Lower lobe of right lung (tissue), 2 donors: ENCODE data around the gene PNPLA7. TPM values are rescaled to one million over a fixed set of nuclear protein-coding genes. Genes with fewer than 3 reads are reported as not detected.
"Not testable (repeated sequence)": the region's sequence is repeated elsewhere in the genome, so short reads cannot be mapped to it uniquely, and the experiment has no call there.

ENCODE experiments used
- ATAC-seq, 2 donors: fragments of 200-7000 bp; cut with Tn5 transposase; one replicate each; pipeline ENCODE4 v1.9.1; 2020 to 2022; ENCODE audit warnings: mild to moderate bottlenecking in 2 of 2, moderate library complexity in 2 of 2
- DNase-seq: peaks from one replicate; pipeline ENCODE4 v3.0.0-alpha.2; 2020
- H3K27ac ChIP-seq: fragments of 200-600 bp; one replicate; pipeline ENCODE4 v1.8.0; 2022
- H3K27me3 ChIP-seq: fragments of 200-600 bp; one replicate; pipeline ENCODE4 v1.8.0; 2022; ENCODE audit warnings: low read depth
- H3K36me3 ChIP-seq: fragments of 200-600 bp; one replicate; pipeline ENCODE4 v1.8.0; 2022; ENCODE audit warnings: mild to moderate bottlenecking
- H3K4me1 ChIP-seq: fragments of 200-600 bp; one replicate; pipeline ENCODE4 v1.8.0; 2022
- H3K4me3 ChIP-seq: fragments of 200-600 bp; one replicate; pipeline ENCODE4 v1.8.0; 2022; ENCODE audit warnings: mild to moderate bottlenecking
- H3K9me3 ChIP-seq: fragments of 200-600 bp; one replicate; pipeline ENCODE4 v1.8.0; 2022
- CTCF ChIP-seq: fragments of 200-600 bp; IDR thresholded peaks from one replicate; pipeline ENCODE4 v1.8.0; 2022; ENCODE audit warnings: antibody characterized with exemption, mild to moderate bottlenecking
- intact Hi-C: fragments of 100-400 bp; cut with DNase I; formaldehyde crosslinking; loops from one replicate; pipeline ENCODE4 v1.11.0; 2022
- total RNA-seq: library from RNA; stranded (reverse); fragmentation: NEBNext Ultra II Directional; extraction: Animal tissue kit (Norgen Biotek cat#: 25700); gene quantifications from one replicate; pipeline ENCODE4 v1.2.1, GENCODE V29; 2021
- donor health status: DM: no; HTN: yes; CAD: no; lungs with severe emphysema.

Gene PNPLA7
- total RNA-seq, 1 donor from 2014 or later, result 12.2 TPM

GRCh38 chr9:137543237-137543963 lies 6.8 kb downstream of the PNPLA7 start:
- intact Hi-C loops, result no loop called here
- Histone ChIP-seq H3K4me3 (no peak overlapping the region), H3K27ac (no peak overlapping the region), H3K36me3 (peaks cover 27% of the 10 kb centered on the region), H3K27me3 (no peaks in the 10 kb centered on the region), H3K9me3 (no peaks in the 10 kb centered on the region), H3K4me1 (no peaks in the 10 kb centered on the region)
- DNase-seq, result no peak
- ATAC-seq, result no peak
- no peak for TF ChIP-seq CTCF

GRCh38 chr9:137542486-137542885 lies 7.7 kb downstream of the PNPLA7 start:
- Histone ChIP-seq H3K27me3 (no peaks in the 10 kb centered on the region), H3K27ac (no peak overlapping the region), H3K4me1 (no peaks in the 10 kb centered on the region), H3K9me3 (no peaks in the 10 kb centered on the region), H3K36me3 (peaks cover 27% of the 10 kb centered on the region), H3K4me3 (no peak overlapping the region)
- ATAC-seq (no peak), DNase-seq (no peak)
- intact Hi-C loops, result no loop called here
- TF ChIP-seq CTCF, result no peak

- H3K36me3 ChIP-seq, result peaks cover 27% of the 10 kb centered on the region
- H3K9me3 ChIP-seq, result no peaks in the 10 kb centered on the region
- no peak overlapping the region for H3K4me3 ChIP-seq
- peaks cover under 1% of the 10 kb centered on the region for H3K4me1 ChIP-seq
- intact Hi-C loops, result no loop called here
- no peaks in the 10 kb centered on the region for H3K27me3 ChIP-seq
- no peak for TF ChIP-seq CTCF
- DNase-seq, result no peak
- no peak overlapping the region for H3K27ac ChIP-seq
- ATAC-seq, result peak in 1 of 2 donors; percentile 13
Observed at GRCh38 chr9:137540536-137540935, 9.7 kb downstream of the PNPLA7 start.

GRCh38 chr9:137538058-137538457 lies 12.1 kb downstream of the PNPLA7 start:
- DNase-seq (no peak), ATAC-seq (no peak)
- H3K27ac ChIP-seq, result no peak overlapping the region
- H3K9me3 ChIP-seq, result no peaks in the 10 kb centered on the region
- peaks cover 22% of the 10 kb centered on the region for H3K36me3 ChIP-seq
- intact Hi-C loops, result no loop called here
- peaks cover 12% of the 10 kb centered on the region for H3K4me1 ChIP-seq
- TF ChIP-seq CTCF, result no peak
- no peak overlapping the region for H3K4me3 ChIP-seq
- H3K27me3 ChIP-seq, result no peaks in the 10 kb centered on the region

- H3K9me3 ChIP-seq, intact Hi-C loops, H3K27me3 ChIP-seq, DNase-seq, H3K4me3 ChIP-seq, ATAC-seq, H3K27ac ChIP-seq: not testable (repeated sequence)
- peaks cover 15% of the 10 kb centered on the region for H3K36me3 ChIP-seq
- H3K4me1 ChIP-seq, result peaks cover 12% of the 10 kb centered on the region
Observed at GRCh38 chr9:137536594-137537131, 13.5 kb downstream of the PNPLA7 start.

GRCh38 chr9:137535120-137535428 lies 15.1 kb downstream of the PNPLA7 start:
- intact Hi-C loops, result no loop called here
- no peak overlapping the region for H3K4me3 ChIP-seq

More at GRCh38 chr9:137535120-137535428, 15.1 kb downstream of the PNPLA7 start:
- peak; percentile 1 for TF ChIP-seq CTCF
- DNase-seq (no peak), ATAC-seq (no peak)
- Histone ChIP-seq H3K4me1 (peaks cover 12% of the 10 kb centered on the region), H3K27ac (no peak overlapping the region), H3K36me3 (peaks cover 4% of the 10 kb centered on the region), H3K27me3 (no peaks in the 10 kb centered on the region), H3K9me3 (no peaks in the 10 kb centered on the region)
